ENCODE data around the gene NLRP12.
A peak's percentile ranks its signal among the peaks of the same experiment; 100 is the strongest.

- TF ChIP-seq CTCF (conservative IDR thresholded peaks at IDR 0.05; ENCODE audit: low read length) (peak; percentile 98), EZH2phosphoT487 (IDR thresholded peaks at IDR 0.05; ENCODE audit: borderline replicate concordance, low read depth, low read length) (no peak)
Measured at GRCh38 chr19:53792721-53793433, 31.2 kb downstream of the NLRP12 start.
